Aorta (tissue), 5 donors: ENCODE results near the gene RABL3. TPM values are rescaled to one million over a fixed set of nuclear protein-coding genes. Genes with fewer than 3 reads are reported as not detected.

Experiments
- ATAC-seq: fragments of 200-7000 bp; cut with Tn5 transposase; one replicate; pipeline ENCODE4 v1.9.1; 2022; ENCODE audit warnings: moderate library complexity; ENCODE audit not compliant: low FRiP score
- DNase-seq, 2 donors: peaks; one replicate each; pipeline ENCODE4 v3.0.0-alpha.2; 2020
- H3K27ac ChIP-seq, 2 donors: one replicate each; pipeline ENCODE4 v1.5.1; 2013; ENCODE audit warnings: low read length in 2 of 2, mild to moderate bottlenecking in 2 of 2, moderate library complexity in 2 of 2, control low read depth in 1 of 2, inconsistent platforms in 1 of 2, low read depth in 1 of 2
- H3K27me3 ChIP-seq, 2 donors: one replicate each; pipeline ENCODE4 v1.6.1; 2013; ENCODE audit warnings: control low read depth in 1 of 2, low read length in 1 of 2, mild to moderate bottlenecking in 1 of 2, moderate library complexity in 1 of 2; ENCODE audit not compliant: insufficient read depth in 2 of 2, control insufficient read depth in 1 of 2
- H3K36me3 ChIP-seq, 2 donors: one replicate each; pipeline ENCODE4 v1.6.1; 2013; ENCODE audit warnings: control low read depth in 1 of 2, low read length in 1 of 2, mild to moderate bottlenecking in 1 of 2; ENCODE audit not compliant: insufficient read depth in 2 of 2, control insufficient read depth in 1 of 2
- H3K4me1 ChIP-seq, 2 donors: one replicate each; pipeline ENCODE4 v1.6.1; 2013; ENCODE audit warnings: low read length in 2 of 2, control low read depth in 1 of 2, mild to moderate bottlenecking in 1 of 2, moderate library complexity in 1 of 2; ENCODE audit not compliant: insufficient read depth in 2 of 2, control insufficient read depth in 1 of 2
- H3K4me3 ChIP-seq, 2 donors: one replicate each; pipeline ENCODE4 v1.5.1; 2013; ENCODE audit warnings: low read length in 2 of 2, control low read depth in 1 of 2, mild to moderate bottlenecking in 1 of 2
- H3K9me3 ChIP-seq: one replicate; pipeline ENCODE4 v1.6.1; 2013; ENCODE audit warnings: mild to moderate bottlenecking, low read length; ENCODE audit not compliant: control insufficient read depth
- WGBS, 2 donors: extraction: QIAGEN DNeasy Blood & Tissue Kit; methylation state at CpG; one replicate each; pipeline ENCODE4 v1.1.7; 2013; 5-methylcytosine and 5-hydroxymethylcytosine counted together
- intact Hi-C, 2 donors: fragments of 100-400 bp; cut with DNase I; formaldehyde crosslinking; loops; one replicate each; pipeline versions ENCODE4 v1.14.2 to v1.15.0; 2022
- polyA plus RNA-seq, 2 donors: library from polyadenylated mRNA; stranded (reverse); fragments of 200-250 nt; gene quantifications; one replicate each; pipeline ENCODE4 v1.2.3, GENCODE V29; 2013
- total RNA-seq, 2 donors: library from RNA; stranded (reverse); fragmentation: NEBNext Ultra II Directional; extraction: Animal tissue kit (Norgen Biotek cat#: 25700); gene quantifications; one replicate each; pipeline ENCODE4 v1.2.1, GENCODE V29; 2021
- donor health status: healthy with polysubstance abuse.
- donor health status: Bipolar disorder and iron deficiency.
- donor health status: DM: no; HTN: no; CAD: no.
- donor health status: DM: no; HTN: no; CAD: no.
- donor health status: DM: yes; HTN: yes; CAD: no.

Gene RABL3
- total and polyA plus RNA-seq, 4 donors, result 6.9 to 20.4 (median 12.7) TPM

- DNase-seq (no peak), ATAC-seq (no peak)
- H3K27ac ChIP-seq, result no peak overlapping the region
- no peaks in the 10 kb centered on the region for H3K36me3 ChIP-seq
- H3K27me3 ChIP-seq, result no peaks in the 10 kb centered on the region
- no peak overlapping the region for H3K4me3 ChIP-seq
- H3K4me1 ChIP-seq, result no peaks in the 10 kb centered on the region
- intact Hi-C loops, result no loop called here
- 71 to 87% methylated on average over 3 of the region's 3 CpGs for WGBS, 2 donors
- H3K9me3 ChIP-seq, result no peaks in the 10 kb centered on the region
These were observed 90.0 kb downstream of the RABL3 start for GRCh38 chr3:120652281-120652680.

GRCh38 chr3:120650311-120650710 is 92.0 kb downstream of the RABL3 start:
- H3K27me3 ChIP-seq, result no peaks in the 10 kb centered on the region
- intact Hi-C loops, result no loop called here
- no peak overlapping the region for H3K27ac ChIP-seq
- DNase-seq (no peak), ATAC-seq (no peak)
- 91% methylated on average over 2 of the region's 2 CpGs for WGBS, 2 donors
- no peak overlapping the region for H3K4me3 ChIP-seq
- no peaks in the 10 kb centered on the region for H3K9me3 ChIP-seq
- H3K4me1 ChIP-seq, result no peaks in the 10 kb centered on the region
- no peaks in the 10 kb centered on the region for H3K36me3 ChIP-seq

GRCh38 chr3:120649830-120650233 is 92.5 kb downstream of the RABL3 start:
- no peak overlapping the region for H3K27ac ChIP-seq
- no peaks in the 10 kb centered on the region for H3K9me3 ChIP-seq
- no peaks in the 10 kb centered on the region for H3K4me1 ChIP-seq
- H3K27me3 ChIP-seq, result no peaks in the 10 kb centered on the region
- no peak overlapping the region for H3K4me3 ChIP-seq
- H3K36me3 ChIP-seq, result no peaks in the 10 kb centered on the region
- ATAC-seq (no peak), DNase-seq (no peak)
- 75% methylated on average over 3 of the region's 3 CpGs for WGBS, 2 donors
- intact Hi-C loops, result no loop called here

GRCh38 chr3:120648290-120648689 is 94.0 kb downstream of the RABL3 start:
- intact Hi-C loops, result no loop called here
- H3K27ac ChIP-seq, result no peak overlapping the region
- no peaks in the 10 kb centered on the region for H3K9me3 ChIP-seq
- no peaks in the 10 kb centered on the region for H3K36me3 ChIP-seq
- 91 to 94% methylated on average over 5 of the region's 5 CpGs for WGBS, 2 donors
- ATAC-seq (no peak), DNase-seq (no peak)
- no peaks in the 10 kb centered on the region for H3K27me3 ChIP-seq
- no peaks in the 10 kb centered on the region for H3K4me1 ChIP-seq
- no peak overlapping the region for H3K4me3 ChIP-seq

GRCh38 chr3:120646771-120647432 is 95.4 kb downstream of the RABL3 start:
- no peaks in the 10 kb centered on the region for H3K36me3 ChIP-seq
- H3K4me1 ChIP-seq, result no peaks in the 10 kb centered on the region
- intact Hi-C loops, result no loop called here
- DNase-seq (no peak), ATAC-seq (no peak)
- H3K4me3 ChIP-seq, result no peak overlapping the region
- H3K27me3 ChIP-seq, result no peaks in the 10 kb centered on the region
- H3K27ac ChIP-seq, result no peak overlapping the region
- WGBS, 2 donors, result 29 to 33% methylated on average over 5 of the region's 5 CpGs
- no peaks in the 10 kb centered on the region for H3K9me3 ChIP-seq

GRCh38 chr3:120645083-120645845 is 97.1 kb downstream of the RABL3 start:
- intact Hi-C loops, result no loop called here
- H3K36me3 ChIP-seq, result no peaks in the 10 kb centered on the region
- DNase-seq, result no peak
- no peaks in the 10 kb centered on the region for H3K4me1 ChIP-seq
- 32 to 35% methylated on average over 5 of the region's 5 CpGs for WGBS, 2 donors
- H3K27me3 ChIP-seq, result no peaks in the 10 kb centered on the region
- H3K27ac ChIP-seq, result no peak overlapping the region
- no peak for ATAC-seq
- H3K9me3 ChIP-seq, result no peaks in the 10 kb centered on the region
- H3K4me3 ChIP-seq, result no peak overlapping the region

- WGBS, 2 donors, result 69 to 76% methylated on average over 4 of the region's 4 CpGs
- DNase-seq (no peak), ATAC-seq (no peak)
- no peaks in the 10 kb centered on the region for H3K27me3 ChIP-seq
- H3K27ac ChIP-seq, result no peak overlapping the region
- no peak overlapping the region for H3K4me3 ChIP-seq
- intact Hi-C loops, result no loop called here
- no peaks in the 10 kb centered on the region for H3K4me1 ChIP-seq
- H3K9me3 ChIP-seq, result no peaks in the 10 kb centered on the region
- no peaks in the 10 kb centered on the region for H3K36me3 ChIP-seq
These were observed 99.9 kb downstream of the RABL3 start for GRCh38 chr3:120642368-120642948.

- no peak for ATAC-seq
- intact Hi-C loops, result no loop called here
- Histone ChIP-seq H3K4me3 (no peak overlapping the region), H3K27me3 (no peaks in the 10 kb centered on the region), H3K27ac (no peak overlapping the region), H3K9me3 (no peaks in the 10 kb centered on the region), H3K36me3 (no peaks in the 10 kb centered on the region), H3K4me1 (no peaks in the 10 kb centered on the region)
- DNase-seq, result no peak
- 94% methylated on average over 2 of the region's 2 CpGs for WGBS, 2 donors
These were observed 100.5 kb downstream of the RABL3 start for GRCh38 chr3:120641696-120642246.
